D721Med (cell line): Measurements from ENCODE around the gene SESN1.
"Not testable (repeated sequence)": the region's sequence is repeated elsewhere in the genome, so short reads cannot be mapped to it uniquely, and the experiment has no call there.

ENCODE experiments used
- DNase-seq: peaks from one replicate; pipeline ENCODE4 v3.0.0; 2011; ENCODE audit warnings: low spot score; ENCODE audit not compliant: insufficient read length
- FAIRE-seq: peaks from 2 replicates; lab custom pipeline; 2011; peaks lifted over from hg19 to GRCh38; lab: Jason Lieb, UNC
- TF ChIP-seq, protein P1 (sequence below): IDR thresholded peaks from 2 replicates; pipeline ENCODE4 v1.5.1; 2012; ENCODE audit warnings: mild to moderate bottlenecking, control low read depth; ENCODE audit not compliant: insufficient read depth; ENCODE audit errors: missing control alignments

Gene SESN1

DNA sequence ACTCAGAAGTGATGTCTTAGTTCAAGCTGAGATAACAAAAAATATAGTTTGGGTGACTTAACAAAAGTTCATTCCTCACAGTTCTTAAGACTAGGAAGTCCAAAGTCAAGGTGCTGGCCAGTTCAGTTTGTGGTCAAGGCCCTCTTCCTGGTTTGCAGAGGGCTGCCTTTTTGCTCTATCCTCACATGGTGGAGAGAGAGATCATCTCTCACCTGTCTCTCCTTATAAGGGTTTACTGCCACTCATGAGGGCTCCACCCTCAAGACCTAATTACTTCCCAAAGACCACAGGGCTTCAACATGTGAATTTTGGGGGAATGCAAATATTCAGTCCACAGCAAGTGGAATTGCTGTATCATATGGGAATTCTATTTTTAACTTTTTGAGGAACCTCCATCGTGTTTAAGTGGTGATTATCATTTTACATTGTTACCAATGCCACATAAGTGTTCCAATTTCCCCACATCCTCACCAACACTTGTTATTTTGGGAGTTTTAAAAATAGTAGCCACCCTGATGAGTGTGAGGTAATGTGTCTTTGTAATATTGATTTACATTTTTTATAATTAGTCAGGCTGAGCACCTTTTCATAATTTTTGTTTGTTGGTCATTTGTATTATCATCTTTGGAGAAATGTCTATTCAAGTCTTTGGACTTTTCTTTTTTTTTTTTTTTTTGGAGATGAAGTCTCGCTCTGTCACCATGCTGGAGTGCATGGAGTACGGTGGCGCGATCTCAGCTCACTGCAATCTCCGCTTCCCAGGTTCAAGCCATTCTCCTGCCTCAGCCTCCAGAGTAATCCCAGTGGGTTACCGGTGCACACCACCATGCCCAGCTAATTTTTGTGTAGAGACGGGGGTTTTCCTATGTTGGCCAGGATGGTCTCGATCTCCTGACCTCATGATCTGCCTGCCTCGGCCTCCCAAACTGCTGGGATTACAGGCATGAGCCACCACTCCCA is 112.2 kb downstream of the SESN1 start:
- DNase-seq, result no peak
- TF ChIP-seq, protein P1, sequence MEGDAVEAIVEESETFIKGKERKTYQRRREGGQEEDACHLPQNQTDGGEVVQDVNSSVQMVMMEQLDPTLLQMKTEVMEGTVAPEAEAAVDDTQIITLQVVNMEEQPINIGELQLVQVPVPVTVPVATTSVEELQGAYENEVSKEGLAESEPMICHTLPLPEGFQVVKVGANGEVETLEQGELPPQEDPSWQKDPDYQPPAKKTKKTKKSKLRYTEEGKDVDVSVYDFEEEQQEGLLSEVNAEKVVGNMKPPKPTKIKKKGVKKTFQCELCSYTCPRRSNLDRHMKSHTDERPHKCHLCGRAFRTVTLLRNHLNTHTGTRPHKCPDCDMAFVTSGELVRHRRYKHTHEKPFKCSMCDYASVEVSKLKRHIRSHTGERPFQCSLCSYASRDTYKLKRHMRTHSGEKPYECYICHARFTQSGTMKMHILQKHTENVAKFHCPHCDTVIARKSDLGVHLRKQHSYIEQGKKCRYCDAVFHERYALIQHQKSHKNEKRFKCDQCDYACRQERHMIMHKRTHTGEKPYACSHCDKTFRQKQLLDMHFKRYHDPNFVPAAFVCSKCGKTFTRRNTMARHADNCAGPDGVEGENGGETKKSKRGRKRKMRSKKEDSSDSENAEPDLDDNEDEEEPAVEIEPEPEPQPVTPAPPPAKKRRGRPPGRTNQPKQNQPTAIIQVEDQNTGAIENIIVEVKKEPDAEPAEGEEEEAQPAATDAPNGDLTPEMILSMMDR, result no peak
- FAIRE-seq, result no peak

DNA sequence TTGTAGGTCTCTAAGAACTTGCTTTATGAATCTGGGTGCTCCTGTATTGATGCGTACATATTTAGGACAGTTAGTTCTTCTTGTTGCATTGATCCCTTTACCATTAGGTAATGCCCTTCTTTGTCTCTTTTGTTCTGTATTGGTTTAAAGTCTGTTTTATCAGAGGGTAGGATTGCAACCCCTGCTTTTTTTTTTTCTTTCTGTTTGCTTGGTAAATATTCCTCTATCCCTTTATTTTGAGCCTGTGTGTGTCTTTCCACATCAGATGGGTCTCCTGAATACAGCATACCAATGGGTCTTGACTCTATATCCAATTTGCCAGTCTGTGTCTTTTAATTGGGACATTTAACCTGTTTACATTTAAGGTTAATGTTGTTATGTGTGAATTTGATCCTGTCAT is 116.0 kb downstream of the SESN1 start:
- not testable (repeated sequence) for FAIRE-seq, DNase-seq

DNA sequence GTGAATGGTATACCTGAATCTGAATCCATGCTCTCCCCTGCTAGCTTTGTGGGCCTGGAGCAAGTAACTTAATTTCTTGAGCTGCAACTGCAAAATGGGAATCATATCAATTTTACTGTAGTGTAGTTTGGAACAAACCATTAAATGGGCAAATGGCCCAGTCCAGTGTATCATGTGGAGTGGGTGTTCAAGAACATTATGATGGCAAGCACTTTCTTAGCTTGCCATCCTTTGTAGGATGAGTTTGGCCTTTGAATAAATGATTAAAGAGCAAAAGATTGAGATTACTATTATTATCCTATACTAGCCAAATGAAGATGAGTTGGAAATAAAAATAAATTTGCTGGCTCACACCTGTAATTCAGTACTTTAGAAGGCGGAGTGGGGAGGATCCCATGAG is 120.4 kb downstream of the SESN1 start:
- FAIRE-seq (no peak), DNase-seq (no peak)
- TF ChIP-seq, protein P1, result no peak

DNA sequence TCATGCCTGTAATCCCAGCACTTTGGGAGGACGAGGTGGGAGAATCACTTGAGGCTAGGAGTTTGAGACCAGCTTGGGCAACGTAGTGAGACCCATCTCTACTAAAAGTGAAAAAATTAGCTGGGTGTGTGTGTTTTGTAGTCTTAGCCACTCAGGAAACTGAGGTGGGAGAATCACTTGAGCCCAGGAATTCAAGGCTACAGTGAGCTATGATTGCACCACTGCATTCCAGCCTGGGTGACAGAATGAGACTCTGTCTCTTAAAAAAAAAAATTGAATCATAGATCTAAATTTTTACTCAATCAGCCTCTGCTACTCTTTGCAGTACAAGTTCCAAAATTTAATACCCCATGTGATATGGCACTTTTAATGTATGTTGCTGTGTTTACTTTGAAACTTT is 124.9 kb downstream of the SESN1 start:
- FAIRE-seq, result no peak
- no peak for DNase-seq
- TF ChIP-seq, protein P1, result no peak

DNA sequence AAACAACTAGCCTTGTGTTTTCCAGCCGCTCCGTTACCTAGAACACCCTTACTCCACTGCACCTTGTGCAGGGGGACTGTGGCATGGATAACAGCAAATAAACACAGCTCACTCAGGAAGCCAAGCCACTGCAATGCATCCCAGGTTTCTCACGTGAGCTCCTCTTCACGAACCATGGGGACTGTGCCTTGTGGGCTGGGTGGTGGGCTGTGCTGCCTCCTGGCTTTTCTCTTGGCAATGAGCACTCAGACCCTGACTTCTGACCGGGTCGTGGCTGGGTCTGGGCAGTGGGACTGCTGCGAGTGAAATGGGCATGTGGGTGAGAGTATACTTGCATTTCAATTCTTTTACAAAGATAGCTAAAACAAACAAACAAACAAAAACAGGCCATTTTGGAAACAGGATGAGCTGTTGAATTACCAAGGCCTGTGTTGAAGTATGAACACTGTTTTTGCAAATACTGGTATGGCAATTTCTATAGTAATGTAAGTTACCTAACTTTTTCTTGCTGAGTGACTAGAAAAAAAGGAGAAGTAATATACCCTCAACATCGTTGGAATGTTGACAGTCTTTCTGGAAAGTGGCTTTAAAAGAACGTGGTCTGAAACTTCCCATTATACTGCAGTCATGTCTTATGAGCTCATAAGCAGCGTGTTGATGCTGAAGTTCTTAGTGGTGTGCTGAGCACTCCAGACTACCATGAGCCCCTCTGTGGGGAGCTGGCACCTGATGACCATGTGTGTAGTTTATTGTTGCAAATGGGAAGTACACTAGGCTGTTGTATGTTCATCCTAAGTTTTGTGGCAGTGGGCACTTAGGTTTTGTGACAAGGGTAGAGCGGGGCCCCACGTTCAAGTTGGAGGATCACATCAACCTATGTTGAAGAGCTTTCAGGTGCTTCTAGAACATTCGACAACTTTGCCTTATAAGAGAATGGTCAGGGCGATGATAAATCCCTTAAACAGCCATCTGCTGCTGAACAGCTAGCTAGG is 126.0 kb downstream of the SESN1 start:
- no peak for FAIRE-seq
- TF ChIP-seq, protein P1, result no peak
- no peak for DNase-seq

DNA sequence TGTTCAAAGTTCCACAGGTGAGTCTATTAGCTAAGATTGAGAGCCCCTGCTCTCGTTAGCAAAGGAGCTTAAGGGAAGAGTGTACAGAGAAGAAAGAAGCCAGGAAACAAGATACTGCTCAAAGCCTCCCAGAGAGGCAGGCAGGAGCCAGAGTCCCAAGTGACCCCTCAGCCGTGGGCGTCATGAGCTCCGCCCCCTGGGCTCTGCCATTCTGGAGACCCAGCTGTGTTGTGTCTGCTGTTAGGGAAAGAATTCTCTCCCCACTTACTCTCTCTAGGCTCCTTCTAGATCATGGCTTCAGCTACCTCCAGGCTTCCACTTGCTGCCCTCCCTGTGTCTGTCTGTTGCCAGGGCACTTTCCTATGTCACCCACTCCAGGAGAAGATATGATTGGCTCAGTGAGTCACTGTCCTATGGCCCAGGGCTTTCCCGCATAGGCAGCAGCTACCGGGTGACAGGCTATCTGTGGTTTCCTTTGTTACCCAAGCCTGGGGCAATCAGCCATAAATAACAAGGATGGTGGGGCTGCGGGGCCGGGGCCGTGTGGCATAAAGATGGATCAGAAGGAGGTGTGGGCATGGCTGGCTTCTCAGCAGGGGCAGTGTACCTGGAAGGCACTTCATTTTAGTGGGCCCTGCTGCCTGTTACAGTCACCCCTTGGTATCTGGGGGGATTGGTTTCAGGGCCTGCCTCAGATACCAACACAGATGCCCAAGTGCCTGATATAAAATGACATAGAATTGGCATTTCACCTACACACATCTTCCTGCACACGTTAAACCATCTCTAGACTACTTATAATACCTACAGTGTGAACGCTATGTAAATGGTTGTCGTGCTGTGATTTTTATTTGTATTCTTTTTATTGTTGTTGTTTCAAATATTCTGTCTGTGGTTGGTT is 127.5 kb downstream of the SESN1 start:
- DNase-seq, result no peak

More for the DNA sequence above, 127.5 kb downstream of the SESN1 start:
- TF ChIP-seq, protein P1, result no peak
- FAIRE-seq, result no peak
